HS-5 (cell line): ENCODE data around the gene DENND4C.
"Not testable (repeated sequence)": the region's sequence is repeated elsewhere in the genome, so short reads cannot be mapped to it uniquely, and the experiment has no call there.

Source experiments
- DNase-seq: peaks from one replicate; pipeline ENCODE4 v3.0.0-alpha.2; 2012; ENCODE audit warnings: low read depth

The DENND4C gene

GRCh38 chr9:19375538-19375937, 145.0 kb downstream of the DENND4C start:
- no peak for DNase-seq

GRCh38 chr9:19376931-19377330, 146.4 kb downstream of the DENND4C start:
- DNase-seq = no peak

DNA sequence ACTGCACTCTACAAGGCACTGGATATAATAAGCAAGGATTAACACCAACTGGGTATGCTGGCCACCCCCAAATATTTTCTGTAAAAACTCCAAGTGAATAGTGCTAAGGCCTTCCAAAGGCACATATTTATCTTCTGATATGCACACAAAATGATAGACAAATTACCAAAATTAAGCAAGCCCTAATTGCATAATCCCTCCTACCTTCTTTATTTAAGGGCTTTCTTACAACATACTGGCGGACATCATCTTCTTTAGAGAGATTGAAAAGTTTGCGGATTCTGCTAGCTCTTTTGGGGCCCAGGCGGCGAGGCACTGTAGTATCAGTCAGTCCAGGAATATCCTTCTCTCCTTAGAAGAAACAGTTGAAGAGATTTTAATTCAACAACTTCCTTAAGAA, 147.7 kb downstream of the DENND4C start:
- DNase-seq = no peak

- DNase-seq = no peak
These were observed 148.2 kb downstream of the DENND4C start for GRCh38 chr9:19378647-19379046.

DNA sequence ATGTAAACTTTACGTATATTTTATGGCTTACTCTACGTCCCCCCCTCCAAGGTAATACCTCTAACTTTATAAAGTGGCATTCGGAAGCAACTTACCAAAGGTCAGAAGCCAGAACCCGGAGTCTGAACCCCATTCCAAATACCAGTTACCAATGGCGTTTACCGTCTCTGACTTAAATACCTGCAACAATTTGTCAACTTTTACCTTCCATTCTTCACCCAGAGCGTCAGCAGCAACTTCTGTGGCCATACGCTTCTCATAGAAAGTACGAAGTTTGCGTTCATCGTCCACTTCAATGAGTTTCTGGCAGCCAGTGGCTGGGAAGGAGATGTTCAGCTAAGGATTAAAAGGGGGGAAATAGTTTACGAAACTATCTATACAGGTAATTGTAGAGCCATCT, 148.8 kb downstream of the DENND4C start:
- no peak for DNase-seq

- DNase-seq = no peak
These were observed 149.2 kb downstream of the DENND4C start for GRCh38 chr9:19379697-19380046.

- no peak for DNase-seq
These were observed 150.3 kb downstream of the DENND4C start for GRCh38 chr9:19380826-19381075.

DNA sequence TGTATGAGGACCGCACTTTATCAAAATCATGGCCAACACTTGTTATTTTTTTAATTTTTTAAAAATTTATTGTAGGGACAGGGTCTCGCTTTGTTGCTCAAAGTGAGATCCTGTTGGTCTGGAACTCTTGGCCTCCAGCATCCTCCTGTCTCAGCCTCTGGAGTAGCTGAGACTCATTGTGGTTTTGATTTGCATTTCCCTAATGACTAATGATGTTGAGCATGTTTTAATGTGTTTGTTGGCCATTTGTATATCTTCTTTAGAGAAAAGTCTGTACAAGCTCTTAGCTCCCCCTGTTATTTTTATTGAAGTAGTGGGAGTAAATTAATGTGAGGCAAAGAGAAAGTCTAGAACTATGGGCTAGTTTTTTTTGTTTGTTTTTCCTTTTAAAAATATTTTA, 151.2 kb downstream of the DENND4C start:
- DNase-seq = no peak

DNA sequence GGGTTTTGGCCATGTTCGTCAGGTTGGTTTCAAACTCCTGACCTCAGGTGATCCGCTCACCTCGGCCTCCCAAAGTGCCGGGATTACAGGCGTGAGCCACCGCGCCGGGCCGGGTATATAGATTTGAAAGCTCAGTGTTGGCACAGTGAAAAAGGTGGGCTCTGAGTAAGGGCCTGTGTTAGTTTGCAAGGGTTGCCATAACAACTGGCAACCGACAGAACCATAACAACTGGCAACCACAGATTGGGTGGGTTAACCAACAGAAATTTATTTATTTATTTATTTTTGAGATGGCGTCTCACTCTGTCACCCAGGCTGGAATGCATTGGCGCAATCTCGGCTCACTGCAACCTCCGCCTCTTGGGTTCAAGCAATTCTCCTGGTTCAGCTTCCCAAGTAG, 154.7 kb downstream of the DENND4C start:
- not testable (repeated sequence) for DNase-seq

DNA sequence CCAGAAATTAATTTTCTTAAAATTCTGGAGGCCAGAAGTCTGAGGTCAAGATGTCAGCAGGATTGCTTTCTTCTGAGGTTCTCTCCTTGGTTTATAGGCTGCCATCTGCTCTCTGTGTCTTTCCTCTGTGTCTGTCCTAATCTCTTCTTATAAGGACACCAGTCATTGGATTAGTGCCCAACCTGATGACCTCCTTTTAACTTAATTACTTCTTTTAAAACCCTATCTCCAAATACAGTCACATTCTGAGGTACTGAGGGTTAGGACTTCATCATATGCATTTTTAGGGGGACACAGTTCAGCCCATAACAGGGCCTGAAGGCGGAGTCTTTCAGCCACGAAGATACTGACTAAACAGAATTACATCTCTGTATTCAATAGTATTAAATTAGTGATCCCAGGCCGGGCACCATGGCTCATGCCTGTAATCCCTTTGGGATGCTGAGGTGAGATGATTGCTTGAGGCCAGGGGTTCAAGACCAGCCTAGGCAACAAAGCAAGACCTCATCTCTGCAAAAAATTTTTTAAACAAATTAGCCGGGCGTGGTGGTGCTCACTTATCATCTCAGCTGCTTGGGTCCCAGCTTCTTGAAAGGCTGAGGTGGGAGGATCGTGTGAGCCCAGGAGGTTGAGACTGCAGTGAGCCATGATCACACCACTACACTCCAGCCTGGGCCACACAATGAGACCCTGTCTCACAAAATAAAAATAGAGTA, 155.5 kb downstream of the DENND4C start:
- no peak for DNase-seq

DNA sequence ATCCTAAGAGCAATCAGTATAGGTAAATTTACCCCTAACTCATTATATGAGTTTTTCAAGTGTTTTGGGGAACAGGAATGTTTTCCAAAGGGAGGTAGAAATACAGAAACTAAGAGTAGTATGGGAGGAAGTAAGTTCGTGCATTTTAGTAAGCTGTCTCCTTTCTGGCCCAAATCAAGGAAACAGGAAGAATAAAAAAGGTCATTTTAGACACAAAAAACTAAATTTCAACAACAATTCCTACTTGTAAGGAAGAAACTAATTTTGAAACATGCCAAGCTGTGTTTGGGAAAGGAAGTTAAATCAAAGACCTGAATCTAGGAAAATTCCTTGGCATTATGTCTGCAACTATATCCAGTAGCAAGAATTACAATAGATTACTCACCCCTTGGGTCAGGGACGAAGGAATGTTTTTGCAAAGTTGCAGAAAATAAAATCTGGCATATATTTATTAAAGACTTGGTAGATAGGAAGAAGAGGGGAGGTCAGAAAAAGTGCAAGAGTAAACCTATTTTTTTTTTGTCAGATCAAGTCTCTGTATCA, 156.1 kb downstream of the DENND4C start:
- no peak for DNase-seq

GRCh38 chr9:19387317-19387716, 156.8 kb downstream of the DENND4C start:
- no peak for DNase-seq

GRCh38 chr9:19389539-19389938, 159.0 kb downstream of the DENND4C start:
- DNase-seq = not testable (repeated sequence)

DNA sequence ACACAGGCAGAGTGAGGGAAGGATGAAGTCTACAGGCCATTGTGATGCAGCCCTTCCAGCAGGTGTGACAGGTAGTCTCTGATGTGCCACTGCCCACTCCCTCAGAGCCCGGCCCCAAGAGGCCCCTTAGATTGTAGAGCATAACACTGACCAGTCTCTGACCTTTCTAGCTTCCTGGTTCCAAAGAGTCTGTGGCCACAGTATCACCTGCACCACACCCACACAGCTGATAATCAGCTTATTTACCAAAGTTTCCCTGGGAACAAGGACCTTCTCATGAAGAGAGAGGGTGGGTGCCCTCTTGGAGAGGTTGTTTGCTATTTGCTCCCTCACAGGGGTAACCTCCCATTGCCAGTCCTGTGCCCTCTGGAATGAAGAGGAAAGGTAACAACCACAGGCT, 167.4 kb downstream of the DENND4C start:
- no peak for DNase-seq

DNA sequence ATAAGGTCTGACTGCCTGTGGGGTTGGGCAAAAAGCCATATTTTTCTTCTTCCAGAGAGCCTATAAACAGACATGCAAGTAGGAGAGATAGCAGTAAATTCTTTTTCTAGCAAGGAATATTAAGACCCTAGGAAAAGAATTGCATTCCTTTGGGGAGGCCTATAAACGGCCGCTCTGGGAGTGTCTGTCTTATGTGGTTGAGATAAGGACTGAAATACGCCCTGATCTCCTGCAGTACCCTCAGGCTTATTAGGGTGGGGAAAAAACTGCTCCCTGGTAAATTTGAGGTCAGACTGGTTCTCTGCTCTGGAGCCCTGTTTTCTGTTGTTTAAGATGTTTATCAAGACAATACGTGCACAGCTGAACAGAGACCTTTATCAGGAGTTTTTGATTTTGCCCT, 172.7 kb downstream of the DENND4C start:
- not testable (repeated sequence) for DNase-seq

- no peak for DNase-seq
These were observed 174.0 kb downstream of the DENND4C start for GRCh38 chr9:19404283-19405075.

- no peak for DNase-seq
These were observed 175.3 kb downstream of the DENND4C start for GRCh38 chr9:19405771-19406170.

GRCh38 chr9:19408316-19408692, 177.8 kb downstream of the DENND4C start:
- no peak for DNase-seq

GRCh38 chr9:19408693-19409400, 178.4 kb downstream of the DENND4C start, which contains the start of gene ACER2:
TSS of gene ACER2 (plus strand) at chr9:19409009. CDS start at chr9:19409085, 76 bp downstream.
- DNase-seq = peak; percentile 61

- DNase-seq = no peak
These were observed 179.1 kb downstream of the DENND4C start for GRCh38 chr9:19409401-19410194.

GRCh38 chr9:19410195-19410503, 179.7 kb downstream of the DENND4C start:
- DNase-seq = no peak

- no peak for DNase-seq
These were observed 180.1 kb downstream of the DENND4C start for GRCh38 chr9:19410594-19410993.
